Stimulated activated memory B cell treated with anti-CD40 and anti-IgM and Interleukin-4, amounts not matched to agents 10 μg/mL and 1 μg/mL and 100 μg/mL, for 72 hours (primary cell): Measurements from ENCODE around the gene SEMA7A.

Experiments used
- ATAC-seq: fragments of 150-1000 bp; cut with Tn5 transposase; 2 replicates; pipeline ENCODE4 v1.10.0; 2021
- H3K27ac Mint-ChIP-seq: one replicate; pipeline ENCODE4 v1.8.0; 2022; ENCODE audit warnings: mild to moderate bottlenecking, mixed read lengths
- H3K27me3 Mint-ChIP-seq: one replicate; pipeline ENCODE4 v1.8.0; 2022; ENCODE audit warnings: mixed read lengths
- H3K36me3 Mint-ChIP-seq: one replicate; pipeline ENCODE4 v1.8.0; 2022; ENCODE audit warnings: mixed read lengths
- H3K4me1 Mint-ChIP-seq: one replicate; pipeline ENCODE4 v1.8.0; 2022; ENCODE audit warnings: mixed read lengths
- H3K4me3 Mint-ChIP-seq: one replicate; pipeline ENCODE4 v1.8.0; 2022; ENCODE audit warnings: mild to moderate bottlenecking, moderate library complexity, mixed read lengths
- H3K9me3 Mint-ChIP-seq: one replicate; pipeline ENCODE4 v1.8.0; 2022; ENCODE audit warnings: mixed read lengths

SEMA7A gene

DNA sequence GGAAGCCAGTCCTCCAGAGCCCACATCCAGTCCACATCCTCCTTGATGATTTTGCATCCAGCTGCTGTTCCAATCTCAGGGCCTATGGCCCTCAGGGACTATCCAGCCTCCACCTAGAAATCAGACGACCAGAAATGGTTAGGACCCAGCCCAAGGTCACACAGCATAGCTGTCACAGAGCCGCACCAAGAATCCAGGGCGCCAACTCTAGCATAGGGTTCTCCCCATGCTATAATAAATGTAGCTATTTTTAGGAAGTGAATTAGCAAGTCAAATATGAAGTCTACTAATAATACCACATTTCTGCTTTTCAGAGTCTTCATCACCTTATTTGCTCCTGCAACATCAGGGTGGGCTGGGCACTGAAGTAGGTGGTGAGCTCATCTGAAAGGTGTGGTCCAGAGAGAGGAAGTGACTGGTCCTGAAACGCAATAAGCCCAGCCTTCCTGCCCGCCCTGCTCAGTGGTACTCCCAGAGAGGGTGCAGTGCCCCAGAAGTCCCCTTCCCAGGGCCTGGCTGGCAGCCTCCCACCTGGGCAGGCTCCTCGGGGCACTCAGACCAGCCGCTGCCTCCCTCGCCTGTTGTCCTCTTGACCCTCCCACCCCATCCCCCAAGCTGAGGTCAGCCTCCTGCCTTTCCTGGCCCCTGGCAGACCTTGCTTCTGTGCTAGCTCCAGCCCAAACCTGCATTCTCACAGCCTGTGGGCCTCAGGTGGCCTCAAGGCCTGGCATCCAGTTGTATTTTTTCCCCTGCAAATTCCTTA lies 48.7 kb downstream of the SEMA7A start:
- Mint-ChIP-seq H3K9me3 (no peaks in the 10 kb centered on the region), H3K4me1 (peaks cover 94% of the 10 kb centered on the region), H3K27me3 (no peaks in the 10 kb centered on the region), H3K27ac (peak overlapping the region; percentile 94), H3K4me3 (peak overlapping the region; percentile 52), H3K36me3 (no peaks in the 10 kb centered on the region)
- ATAC-seq, result peak; percentile 89

- H3K27me3 Mint-ChIP-seq, result no peaks in the 10 kb centered on the region
- peak overlapping the region; percentile 94 for H3K27ac Mint-ChIP-seq
- H3K9me3 Mint-ChIP-seq, result no peaks in the 10 kb centered on the region
- H3K36me3 Mint-ChIP-seq, result no peaks in the 10 kb centered on the region
- H3K4me1 Mint-ChIP-seq, result peaks cover 93% of the 10 kb centered on the region
- ATAC-seq, result no peak
- H3K4me3 Mint-ChIP-seq, result peak overlapping the region; percentile 34
Measured at GRCh38 chr15:74384566-74384880, 49.2 kb downstream of the SEMA7A start.

- Mint-ChIP-seq H3K36me3 (no peaks in the 10 kb centered on the region), H3K27ac (peak overlapping the region; percentile 94), H3K4me1 (peaks cover 93% of the 10 kb centered on the region), H3K27me3 (no peaks in the 10 kb centered on the region), H3K4me3 (peak overlapping the region; percentile 34), H3K9me3 (no peaks in the 10 kb centered on the region)
- peak; percentile 80 for ATAC-seq
Measured at GRCh38 chr15:74383695-74384565, 49.8 kb downstream of the SEMA7A start.

- no peak for ATAC-seq
- peak overlapping the region; percentile 94 for H3K27ac Mint-ChIP-seq
- H3K4me3 Mint-ChIP-seq, result peak overlapping the region; percentile 34
- no peaks in the 10 kb centered on the region for H3K36me3 Mint-ChIP-seq
- H3K9me3 Mint-ChIP-seq, result no peaks in the 10 kb centered on the region
- no peaks in the 10 kb centered on the region for H3K27me3 Mint-ChIP-seq
- H3K4me1 Mint-ChIP-seq, result peaks cover 94% of the 10 kb centered on the region
Measured at GRCh38 chr15:74383286-74383685, 50.5 kb downstream of the SEMA7A start.

- ATAC-seq, result peak; percentile 26
- no peaks in the 10 kb centered on the region for H3K36me3 Mint-ChIP-seq
- H3K4me1 Mint-ChIP-seq, result peaks cover 91% of the 10 kb centered on the region
- H3K27ac Mint-ChIP-seq, result peak overlapping the region; percentile 94
- H3K27me3 Mint-ChIP-seq, result no peaks in the 10 kb centered on the region
- no peaks in the 10 kb centered on the region for H3K9me3 Mint-ChIP-seq
- no peak overlapping the region for H3K4me3 Mint-ChIP-seq
Measured at GRCh38 chr15:74382004-74382816, 51.5 kb downstream of the SEMA7A start.

DNA sequence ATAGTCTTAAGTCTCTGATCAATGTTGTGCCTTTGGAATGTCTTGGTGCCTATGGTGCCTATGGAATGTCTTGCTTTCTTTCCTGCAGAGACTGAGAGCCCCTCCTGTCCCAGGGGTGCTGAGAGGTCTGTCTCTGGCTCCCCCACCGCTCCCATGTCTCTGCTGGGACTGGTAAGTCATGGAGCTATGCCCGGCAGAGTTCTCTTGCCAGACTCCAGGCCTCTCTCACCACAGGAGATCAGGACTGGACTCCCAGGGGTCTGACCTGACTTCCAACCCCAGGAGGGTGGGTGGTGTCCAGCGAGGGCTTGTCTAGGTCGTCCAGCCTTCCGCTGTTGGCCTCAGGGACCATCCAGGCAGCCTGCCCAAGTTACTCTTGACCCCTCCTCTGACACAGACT lies 52.3 kb downstream of the SEMA7A start:
- H3K36me3 Mint-ChIP-seq, result no peaks in the 10 kb centered on the region
- no peak for ATAC-seq
- H3K4me3 Mint-ChIP-seq, result no peak overlapping the region
- H3K4me1 Mint-ChIP-seq, result peaks cover 91% of the 10 kb centered on the region
- peak overlapping the region; percentile 94 for H3K27ac Mint-ChIP-seq
- H3K27me3 Mint-ChIP-seq, result no peaks in the 10 kb centered on the region
- no peaks in the 10 kb centered on the region for H3K9me3 Mint-ChIP-seq

GRCh38 chr15:74381190-74381453 lies 52.6 kb downstream of the SEMA7A start:
- peaks cover 91% of the 10 kb centered on the region for H3K4me1 Mint-ChIP-seq
- H3K4me3 Mint-ChIP-seq, result no peak overlapping the region
- H3K27ac Mint-ChIP-seq, result peak overlapping the region; percentile 94
- no peak for ATAC-seq
- H3K9me3 Mint-ChIP-seq, result no peaks in the 10 kb centered on the region
- no peaks in the 10 kb centered on the region for H3K27me3 Mint-ChIP-seq
- H3K36me3 Mint-ChIP-seq, result no peaks in the 10 kb centered on the region

DNA sequence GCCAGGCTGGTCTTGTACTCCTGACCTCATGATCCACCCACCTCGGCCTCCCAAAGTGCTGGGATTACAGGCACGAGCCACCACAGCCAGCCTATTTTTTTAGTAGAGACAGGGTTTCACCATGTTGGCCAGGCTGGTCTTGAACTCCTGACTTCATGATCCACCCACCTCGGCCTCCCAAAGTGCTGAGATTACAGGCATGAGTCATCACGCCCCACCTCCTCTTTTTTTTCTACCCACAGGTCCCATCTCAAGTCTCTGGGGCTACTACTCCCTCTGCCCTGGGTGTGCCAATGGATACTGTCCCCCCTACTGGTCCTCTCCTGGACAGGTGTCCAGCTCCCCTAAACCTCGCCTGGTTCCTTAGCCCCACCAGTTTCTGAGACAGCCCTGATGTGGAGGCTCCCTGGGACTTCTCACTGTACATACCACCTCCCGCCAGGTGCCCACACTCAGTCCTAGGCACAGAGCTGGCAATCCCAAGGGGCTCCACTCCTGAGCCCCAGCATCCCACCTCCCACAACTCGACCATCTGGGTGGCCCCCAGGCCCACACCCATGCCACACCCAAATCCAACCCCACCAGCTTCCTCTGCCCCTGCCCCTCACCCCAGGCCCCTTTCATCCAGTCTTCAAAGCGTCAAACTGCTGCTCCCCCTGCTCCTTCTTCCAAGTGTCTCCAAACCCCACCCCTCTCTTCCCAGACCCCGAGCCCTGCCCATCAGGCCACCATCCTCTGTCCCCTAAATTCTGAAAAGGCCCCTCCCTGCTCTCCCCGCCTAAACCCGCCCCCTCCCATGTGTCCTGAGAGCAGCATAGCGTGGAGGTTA lies 53.2 kb downstream of the SEMA7A start:
- no peaks in the 10 kb centered on the region for H3K27me3 Mint-ChIP-seq
- ATAC-seq, result no peak
- H3K4me1 Mint-ChIP-seq, result peaks cover 91% of the 10 kb centered on the region
- H3K36me3 Mint-ChIP-seq, result no peaks in the 10 kb centered on the region
- H3K9me3 Mint-ChIP-seq, result no peaks in the 10 kb centered on the region
- H3K27ac Mint-ChIP-seq, result peak overlapping the region; percentile 94
- no peak overlapping the region for H3K4me3 Mint-ChIP-seq

DNA sequence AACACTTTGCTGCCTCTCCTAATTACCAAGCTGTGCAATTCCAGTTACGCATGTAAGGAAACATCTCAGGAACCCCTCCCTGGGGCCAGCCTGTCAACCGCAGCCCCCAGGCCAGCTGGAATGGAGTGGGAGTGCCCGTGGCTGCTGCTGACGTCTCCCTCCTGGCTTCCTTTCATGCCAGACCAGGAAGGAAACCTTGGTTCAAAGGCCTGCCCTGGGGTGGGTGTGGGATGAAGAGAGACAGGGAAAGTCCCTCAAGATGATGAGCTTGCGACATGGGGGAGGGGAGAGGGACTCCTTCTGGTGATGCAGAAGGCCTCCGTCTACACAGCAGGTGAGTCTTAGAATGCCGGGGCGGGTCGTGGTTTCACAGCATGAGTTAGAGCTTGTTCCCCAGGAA lies 54.9 kb downstream of the SEMA7A start:
- no peaks in the 10 kb centered on the region for H3K36me3 Mint-ChIP-seq
- H3K4me3 Mint-ChIP-seq, result peak overlapping the region; percentile 45
- no peaks in the 10 kb centered on the region for H3K27me3 Mint-ChIP-seq
- H3K9me3 Mint-ChIP-seq, result no peaks in the 10 kb centered on the region
- ATAC-seq, result no peak
- peak overlapping the region; percentile 83 for H3K27ac Mint-ChIP-seq
- peaks cover 86% of the 10 kb centered on the region for H3K4me1 Mint-ChIP-seq

DNA sequence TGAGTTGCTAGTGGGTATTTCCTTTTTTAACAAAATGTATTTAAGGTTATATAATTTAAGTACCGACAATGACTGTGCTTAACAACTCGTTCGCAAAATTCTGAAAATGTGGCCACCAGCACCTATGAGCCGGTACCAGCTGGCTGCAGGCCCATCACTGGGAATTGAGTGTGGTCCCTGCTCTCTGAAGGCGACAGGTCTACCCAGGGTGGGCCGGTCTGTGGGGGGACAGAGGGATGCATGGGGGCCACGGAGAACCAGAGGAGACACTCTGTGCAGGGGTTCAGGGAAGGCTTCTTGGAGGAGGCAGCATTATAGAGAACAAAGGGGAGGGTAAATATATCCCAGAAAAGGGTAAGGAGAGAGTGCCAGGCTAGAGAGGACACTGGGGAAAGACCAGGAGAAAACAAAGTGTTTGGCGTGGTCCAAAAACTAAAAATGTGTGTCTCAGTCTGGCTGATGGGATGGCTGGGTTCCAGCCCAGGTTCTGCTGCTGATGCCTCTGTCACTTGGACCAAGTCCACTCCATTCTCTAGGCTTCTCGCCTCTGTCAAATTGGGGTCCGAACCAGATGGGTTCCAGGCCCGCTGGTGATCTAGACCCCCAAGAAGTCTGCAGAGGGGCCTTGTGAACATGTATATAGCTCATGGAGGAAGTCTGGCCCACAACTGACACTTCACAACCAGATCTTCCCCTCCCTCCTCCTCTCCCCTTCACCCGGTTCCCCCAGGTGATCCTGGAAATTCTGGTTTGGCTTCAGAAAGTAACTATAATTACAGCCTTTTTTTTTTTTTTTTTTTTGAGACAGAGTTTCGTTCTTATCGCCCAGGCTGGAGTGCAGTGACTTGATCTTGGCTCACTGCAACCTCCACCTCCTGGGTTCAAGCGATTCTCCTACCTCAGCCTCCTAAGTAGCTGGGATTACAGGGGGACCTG lies 55.7 kb downstream of the SEMA7A start:
- H3K9me3 Mint-ChIP-seq, result no peaks in the 10 kb centered on the region
- H3K4me3 Mint-ChIP-seq, result no peak overlapping the region
- H3K4me1 Mint-ChIP-seq, result peaks cover 78% of the 10 kb centered on the region
- no peak for ATAC-seq
- no peaks in the 10 kb centered on the region for H3K36me3 Mint-ChIP-seq
- H3K27ac Mint-ChIP-seq, result peak overlapping the region; percentile 83
- no peaks in the 10 kb centered on the region for H3K27me3 Mint-ChIP-seq

DNA sequence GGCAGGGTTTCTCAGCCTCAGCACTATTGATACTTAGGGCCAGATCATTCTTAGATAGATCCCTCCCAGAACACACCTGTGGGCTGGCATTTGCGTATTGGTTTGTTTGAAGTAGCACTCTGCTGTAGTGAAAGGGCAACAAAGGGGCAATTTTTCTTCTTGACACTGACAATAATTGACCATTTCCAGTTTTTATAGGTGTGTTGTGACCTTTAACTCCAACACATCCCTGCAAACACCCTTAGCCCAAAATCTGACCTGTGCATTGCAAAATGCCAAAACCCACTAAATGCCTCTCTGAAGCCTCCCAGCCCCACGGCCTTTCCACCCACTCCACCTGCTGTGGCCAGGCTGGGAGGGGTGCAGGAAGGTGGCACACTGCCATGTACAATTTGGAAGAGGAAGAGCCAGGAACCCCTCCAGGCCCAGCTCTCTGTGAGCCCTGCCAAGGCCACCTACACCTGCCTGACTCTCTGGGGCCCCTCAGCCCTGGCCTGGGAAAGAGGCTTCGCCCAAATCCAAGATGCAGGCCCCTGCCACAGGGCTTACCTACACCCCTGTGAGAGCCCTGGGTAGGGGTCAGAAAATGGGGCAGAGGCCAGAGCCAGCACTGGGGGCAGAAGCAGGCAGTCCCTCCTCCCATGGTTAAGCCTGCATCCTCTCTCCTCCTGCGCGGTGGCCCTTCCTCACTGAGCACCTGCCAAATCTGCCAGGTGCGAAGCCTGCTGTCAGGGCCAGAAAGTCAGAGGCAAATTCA lies 56.8 kb downstream of the SEMA7A start:
- peak overlapping the region; percentile 83 for H3K27ac Mint-ChIP-seq
- no peak for ATAC-seq
- H3K9me3 Mint-ChIP-seq, result no peaks in the 10 kb centered on the region
- no peak overlapping the region for H3K4me3 Mint-ChIP-seq
- no peaks in the 10 kb centered on the region for H3K27me3 Mint-ChIP-seq
- H3K36me3 Mint-ChIP-seq, result no peaks in the 10 kb centered on the region
- H3K4me1 Mint-ChIP-seq, result peaks cover 67% of the 10 kb centered on the region

GRCh38 chr15:74376226-74376625 lies 57.5 kb downstream of the SEMA7A start:
- ATAC-seq, result no peak
- Mint-ChIP-seq H3K4me3 (no peak overlapping the region), H3K9me3 (no peaks in the 10 kb centered on the region), H3K27ac (no peak overlapping the region), H3K27me3 (no peaks in the 10 kb centered on the region), H3K4me1 (peaks cover 60% of the 10 kb centered on the region), H3K36me3 (no peaks in the 10 kb centered on the region)

- peaks cover 50% of the 10 kb centered on the region for H3K4me1 Mint-ChIP-seq
- ATAC-seq, result peak; percentile 67
- peak overlapping the region; percentile 72 for H3K4me3 Mint-ChIP-seq
- no peaks in the 10 kb centered on the region for H3K27me3 Mint-ChIP-seq
- H3K27ac Mint-ChIP-seq, result peak overlapping the region; percentile 65
- H3K9me3 Mint-ChIP-seq, result no peaks in the 10 kb centered on the region
- no peaks in the 10 kb centered on the region for H3K36me3 Mint-ChIP-seq
Measured at GRCh38 chr15:74375303-74375693, 58.5 kb downstream of the SEMA7A start.
